Middle frontal gyrus (tissue), 1 donor: ENCODE data around the gene UGGT1.

Experiments
- DNase-seq: peaks from one replicate; pipeline ENCODE4 v3.0.0-alpha.2; 2015; ENCODE audit warnings: low spot score; ENCODE audit errors: extremely low spot score

UGGT1 gene

GRCh38 chr2:128109243-128109642, 18.2 kb downstream of the UGGT1 start:
- no peak for DNase-seq

GRCh38 chr2:128115921-128116623, 25.1 kb downstream of the UGGT1 start:
- DNase-seq: no peak

GRCh38 chr2:128134573-128134972, 43.6 kb downstream of the UGGT1 start:
- DNase-seq: no peak

- no peak for DNase-seq
Observed at GRCh38 chr2:128137094-128137616, 46.2 kb downstream of the UGGT1 start.

GRCh38 chr2:128139624-128140023, 48.6 kb downstream of the UGGT1 start:
- DNase-seq: no peak

- DNase-seq: no peak
Observed at GRCh38 chr2:128145651-128146050, 54.7 kb downstream of the UGGT1 start.

- DNase-seq: no peak
Observed at GRCh38 chr2:128153786-128154185, 62.8 kb downstream of the UGGT1 start.

GRCh38 chr2:128154225-128154624, 63.2 kb downstream of the UGGT1 start:
- no peak for DNase-seq

GRCh38 chr2:128155970-128156369, 65.0 kb downstream of the UGGT1 start:
- DNase-seq: no peak

- no peak for DNase-seq
Observed at GRCh38 chr2:128156812-128157211, 65.8 kb downstream of the UGGT1 start.

GRCh38 chr2:128157644-128158043, 66.6 kb downstream of the UGGT1 start:
- no peak for DNase-seq

GRCh38 chr2:128158176-128158575, 67.2 kb downstream of the UGGT1 start:
- no peak for DNase-seq

- DNase-seq: no peak
Observed at GRCh38 chr2:128159437-128159836, 68.4 kb downstream of the UGGT1 start.

- no peak for DNase-seq
Observed at GRCh38 chr2:128160616-128161275, 69.7 kb downstream of the UGGT1 start.

- DNase-seq: no peak
Observed at GRCh38 chr2:128162266-128162665, 71.3 kb downstream of the UGGT1 start.

- DNase-seq: no peak
Observed at GRCh38 chr2:128164311-128164710, 73.3 kb downstream of the UGGT1 start.

- DNase-seq: no peak
Observed at GRCh38 chr2:128166746-128167353, 75.8 kb downstream of the UGGT1 start.

GRCh38 chr2:128169094-128169493, 78.1 kb downstream of the UGGT1 start:
- DNase-seq: no peak

GRCh38 chr2:128169497-128169896, 78.5 kb downstream of the UGGT1 start:
- no peak for DNase-seq

GRCh38 chr2:128169933-128170709, 79.1 kb downstream of the UGGT1 start:
- no peak for DNase-seq

GRCh38 chr2:128170776-128171175, 79.8 kb downstream of the UGGT1 start:
- no peak for DNase-seq

GRCh38 chr2:128172191-128172590, 81.2 kb downstream of the UGGT1 start:
- no peak for DNase-seq
